HL-60/S4 treated with retinoic acid at 250 ng/mL for 4 days and 3 days (cell line): ENCODE results near the gene L3MBTL3.
"Not testable (repeated sequence)": the region's sequence is repeated elsewhere in the genome, so short reads cannot be mapped to it uniquely, and the experiment has no call there.

Experiments
- in situ Hi-C: fragments of 300-500 bp; cut with MboI; formaldehyde crosslinking; loops from 2 replicates; pipeline ENCODE4 v1.7.0; 2022; ENCODE audit warnings: low sequenced_read_pairs

Gene L3MBTL3

DNA sequence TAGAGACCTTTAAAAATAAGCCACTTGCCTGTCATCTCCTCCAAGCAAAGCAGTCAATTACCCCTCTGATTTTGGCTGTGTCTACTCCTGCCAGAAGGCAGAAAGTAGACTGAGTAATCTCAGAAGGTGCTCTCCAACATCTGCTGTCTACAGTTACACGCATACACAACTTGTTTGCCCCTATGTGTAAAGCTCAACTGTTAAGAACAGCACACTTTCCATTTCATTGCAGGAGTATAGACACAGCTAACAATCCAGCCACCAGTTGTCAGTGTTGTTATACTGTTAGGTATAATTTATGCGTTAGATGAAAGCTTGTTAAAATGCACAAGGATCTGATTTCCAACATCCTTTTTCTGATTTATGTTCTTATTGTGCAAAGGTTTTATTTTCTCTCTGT is 116.2 kb downstream of the L3MBTL3 start:
- in situ Hi-C loops, result no loop called here

GRCh38 chr6:130136798-130137197 is 118.4 kb downstream of the L3MBTL3 start:
- in situ Hi-C loops, result no loop called here

GRCh38 chr6:130138116-130138908 is 119.9 kb downstream of the L3MBTL3 start:
- in situ Hi-C loops, result no loop called here

GRCh38 chr6:130138909-130139242 is 120.5 kb downstream of the L3MBTL3 start:
- in situ Hi-C loops, result no loop called here

DNA sequence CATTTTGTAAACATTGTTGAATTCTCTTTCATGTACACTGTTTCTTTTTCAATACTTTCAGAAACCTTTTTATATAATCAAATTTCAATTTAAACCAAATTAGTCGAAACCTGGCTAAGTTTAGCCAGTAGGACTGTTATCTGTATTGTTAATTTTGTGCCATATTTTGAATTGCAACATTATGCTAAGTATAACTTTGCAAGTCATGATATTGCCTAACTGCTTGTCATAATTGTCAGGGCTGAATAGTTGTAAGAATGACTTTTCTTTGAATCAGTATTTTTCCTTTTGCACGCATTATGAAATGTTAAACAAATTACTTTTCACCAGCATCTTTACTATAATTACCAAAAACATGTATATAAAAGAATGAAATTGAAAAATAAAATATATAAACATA is 121.7 kb downstream of the L3MBTL3 start:
- in situ Hi-C loops, result no loop called here

DNA sequence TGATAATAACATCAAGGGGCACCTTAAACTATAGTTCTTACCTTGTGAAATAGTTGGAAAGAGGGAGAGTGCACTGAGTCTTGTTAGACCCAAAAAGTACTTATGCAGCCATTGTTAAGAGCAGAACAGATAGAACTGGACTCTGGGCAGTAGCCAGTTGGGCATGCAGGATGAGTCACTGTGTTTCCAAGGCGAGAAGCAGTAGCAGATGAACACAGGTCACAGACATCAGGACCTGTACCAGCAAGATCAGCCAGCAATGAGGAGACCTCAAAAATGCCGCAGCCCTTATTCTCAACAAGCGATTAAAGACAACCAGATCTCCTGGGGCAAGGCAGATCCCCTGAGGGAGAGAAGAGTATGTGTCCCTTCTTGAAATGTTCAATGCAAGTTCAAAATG is 125.3 kb downstream of the L3MBTL3 start:
- in situ Hi-C loops, result no loop called here

DNA sequence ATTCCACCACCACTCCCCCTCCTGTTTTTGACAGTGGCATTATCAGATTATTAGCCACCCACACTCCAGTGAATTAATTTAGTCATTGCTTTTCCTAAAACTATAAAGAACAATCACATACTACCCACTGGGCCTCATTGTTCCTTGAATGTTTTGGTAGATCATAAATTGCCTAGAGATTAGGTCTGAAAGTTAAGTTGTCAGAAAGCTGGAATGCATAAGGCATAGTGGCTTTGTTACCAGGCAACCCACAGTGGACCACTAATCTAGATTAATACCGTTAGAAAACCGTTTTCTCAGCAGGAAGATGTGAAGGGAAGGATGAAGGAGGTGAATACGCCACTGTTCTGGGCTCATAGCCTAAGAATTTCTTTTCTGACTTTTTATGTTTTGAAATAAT is 128.7 kb downstream of the L3MBTL3 start:
- in situ Hi-C loops, result no loop called here

DNA sequence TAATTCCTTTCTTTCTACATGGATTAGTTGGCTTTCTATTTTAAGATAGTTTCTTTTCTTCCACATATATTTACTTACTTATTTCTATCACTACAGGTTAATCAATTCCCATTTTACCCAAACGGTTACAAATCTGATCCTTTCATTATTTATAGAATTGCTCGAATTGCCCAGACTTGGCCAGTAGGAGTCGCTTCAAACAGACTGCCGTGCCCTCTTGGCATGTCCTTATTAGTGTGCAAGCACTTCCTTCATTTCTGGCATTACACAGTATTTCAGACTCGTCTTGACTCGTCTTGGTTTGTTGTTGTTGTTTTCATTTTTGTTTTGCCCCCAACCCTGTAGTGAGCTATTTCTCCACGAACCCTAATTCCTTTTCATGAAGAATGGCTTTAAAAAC is 129.8 kb downstream of the L3MBTL3 start:
- in situ Hi-C loops, result no loop called here

- in situ Hi-C loops, result not testable (repeated sequence)
Measured at GRCh38 chr6:130149016-130149415, 130.6 kb downstream of the L3MBTL3 start.

GRCh38 chr6:130150906-130151305 is 132.5 kb downstream of the L3MBTL3 start:
- in situ Hi-C loops, result no loop called here

DNA sequence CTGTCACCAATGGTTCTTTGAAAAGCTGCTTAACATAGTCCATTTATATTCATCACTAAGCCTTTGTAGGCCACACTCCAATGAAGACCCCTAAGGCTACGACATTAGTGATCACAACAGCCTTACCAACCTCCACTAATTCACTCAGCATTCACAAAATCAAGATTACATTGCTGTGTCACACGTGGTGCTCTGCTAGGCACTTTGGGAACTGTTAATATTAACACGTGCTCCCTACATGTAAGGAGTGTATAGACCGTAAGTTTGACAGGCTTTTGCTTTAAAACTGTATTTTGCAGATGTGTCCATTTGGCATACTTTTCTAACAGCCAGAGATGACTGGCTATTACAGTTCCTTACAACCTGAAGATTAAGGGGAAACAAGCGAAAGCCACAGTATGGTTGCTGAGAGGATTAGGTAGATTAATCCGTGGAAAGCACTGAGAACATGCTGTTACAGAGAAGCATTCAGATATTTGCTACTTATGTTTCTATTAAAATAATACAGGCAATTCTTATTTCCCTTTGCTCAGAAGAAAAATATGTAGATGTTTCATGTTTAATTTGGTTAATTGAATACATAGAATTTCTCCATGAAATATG is 134.6 kb downstream of the L3MBTL3 start:
- in situ Hi-C loops, result no loop called here

DNA sequence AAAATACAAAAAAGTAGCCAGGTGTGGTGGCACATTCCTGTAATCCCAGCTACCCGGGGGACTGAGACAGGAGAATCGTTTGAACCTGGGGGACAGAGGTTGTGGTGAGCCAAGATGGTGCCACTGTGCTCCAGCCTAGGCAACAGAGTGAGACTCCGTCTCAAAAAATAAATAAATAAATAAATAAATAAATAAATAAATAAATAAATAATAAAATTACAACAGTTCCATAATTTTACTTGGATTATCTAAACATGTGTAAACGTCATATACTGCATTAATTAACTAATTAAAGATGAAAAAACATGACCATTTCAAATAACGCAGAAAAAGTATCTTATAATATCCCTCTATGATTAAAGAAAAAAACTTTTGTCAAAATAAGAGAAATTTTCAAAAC is 138.5 kb downstream of the L3MBTL3 start:
- in situ Hi-C loops, result no loop called here

DNA sequence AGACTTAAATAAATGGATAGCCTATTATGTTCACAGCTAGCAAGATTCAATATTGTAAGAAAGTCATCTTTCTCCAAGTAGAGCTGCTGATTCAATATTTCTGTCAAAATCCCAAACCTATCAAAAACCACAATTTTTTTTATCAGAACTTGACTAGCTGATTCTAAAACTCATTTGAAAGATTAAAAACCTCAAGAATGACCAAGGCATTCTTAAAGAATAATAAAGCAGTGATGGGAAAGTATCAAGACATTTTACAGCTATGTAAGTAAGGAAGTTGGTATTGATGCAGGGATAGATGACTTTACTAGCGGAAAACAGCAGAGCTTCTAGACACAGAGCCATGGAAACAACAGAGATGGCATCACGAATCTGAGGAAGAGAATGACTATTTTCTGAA is 139.7 kb downstream of the L3MBTL3 start:
- in situ Hi-C loops, result no loop called here

DNA sequence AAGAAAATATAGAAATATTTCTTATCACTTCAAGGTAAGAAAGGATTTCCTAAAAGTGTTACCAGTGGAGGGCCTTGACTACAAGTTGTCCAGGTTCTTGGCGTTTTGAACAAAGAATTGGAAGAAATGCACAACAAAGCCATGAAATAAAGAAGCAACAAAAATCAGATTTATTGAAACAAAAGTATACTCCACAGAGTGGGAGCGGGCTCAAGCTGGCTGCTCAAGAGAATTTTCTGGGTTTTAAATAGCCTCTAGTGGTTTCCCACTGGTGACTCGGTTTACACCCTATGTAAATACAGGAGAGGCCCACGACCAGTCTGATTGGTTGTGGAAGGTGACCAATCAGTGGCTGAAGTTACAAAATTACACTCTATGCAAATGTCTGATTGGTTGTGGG is 140.2 kb downstream of the L3MBTL3 start:
- in situ Hi-C loops, result no loop called here

GRCh38 chr6:130159956-130160355 is 141.6 kb downstream of the L3MBTL3 start:
- in situ Hi-C loops, result no loop called here

GRCh38 chr6:130161683-130162404 is 143.5 kb downstream of the L3MBTL3 start:
- in situ Hi-C loops, result no loop called here

DNA sequence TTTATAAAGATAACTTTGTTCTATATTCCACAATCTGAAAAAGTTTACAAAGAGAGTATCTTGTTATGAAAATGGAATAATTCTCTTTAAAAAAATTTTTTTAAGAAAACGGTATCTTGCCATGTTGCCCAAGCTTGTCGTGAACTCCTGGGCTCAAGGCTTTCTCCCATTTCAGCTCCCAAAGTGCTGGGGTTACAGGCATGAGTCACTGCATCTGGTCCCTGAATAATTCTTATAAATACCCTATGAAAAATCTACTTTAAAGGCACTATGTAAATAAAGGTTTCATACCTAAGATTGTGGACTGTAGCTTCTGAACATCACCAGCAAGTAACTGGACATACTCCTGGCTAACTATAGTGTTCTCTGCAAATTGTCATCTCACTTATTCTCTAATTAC is 144.0 kb downstream of the L3MBTL3 start:
- in situ Hi-C loops, result no loop called here

GRCh38 chr6:130163266-130163665 is 144.9 kb downstream of the L3MBTL3 start:
- in situ Hi-C loops, result no loop called here

GRCh38 chr6:130164251-130164650 is 145.9 kb downstream of the L3MBTL3 start:
- in situ Hi-C loops, result no loop called here

- in situ Hi-C loops, result no loop called here
Measured at GRCh38 chr6:130167655-130168054, 149.3 kb downstream of the L3MBTL3 start.

- in situ Hi-C loops, result not testable (repeated sequence)
Measured at GRCh38 chr6:130170160-130170559, 151.8 kb downstream of the L3MBTL3 start.

GRCh38 chr6:130173377-130174004 is 155.1 kb downstream of the L3MBTL3 start:
- in situ Hi-C loops, result not testable (repeated sequence)
